SK-N-SH treated with all-trans-retinoic acid at 6 μM for 48 hours (cell line): Measurements from ENCODE around the gene NHLRC2.

Source experiments
- ATAC-seq: fragments of 200-7000 bp; cut with Tn5 transposase; 3 replicates; pipeline ENCODE4 v1.9.1; 2020; ENCODE audit warnings: mild to moderate bottlenecking, moderate library complexity
- BACH2 ChIP-seq: fragments of 250-450 bp; sonication (Bioruptor Pico); IDR thresholded peaks from 2 replicates; pipeline ENCODE4 v1.9.0; 2021; ENCODE audit warnings: mild to moderate bottlenecking, borderline replicate concordance
- CREB5 ChIP-seq: fragments of 250-450 bp; sonication (Bioruptor Pico); IDR thresholded peaks from 2 replicates; pipeline ENCODE4 v1.5.1; 2020; ENCODE audit warnings: low read depth, mild to moderate bottlenecking, moderate library complexity
- CSDC2 ChIP-seq: fragments of 250-450 bp; sonication (Bioruptor Pico); IDR thresholded peaks from 2 replicates; pipeline ENCODE4 v1.5.0; 2020; ENCODE audit warnings: mild to moderate bottlenecking, moderate library complexity
- CSRNP3 ChIP-seq: fragments of 250-450 bp; sonication (Bioruptor Pico); IDR thresholded peaks from 2 replicates; pipeline ENCODE4 v1.5.1; 2021; ENCODE audit warnings: mild to moderate bottlenecking, moderate library complexity
- ESRRG ChIP-seq: fragments of 250-450 bp; sonication (Bioruptor Pico); IDR thresholded peaks from 2 replicates; pipeline ENCODE4 v1.6.1; 2021; ENCODE audit warnings: mild to moderate bottlenecking
- GLIS3 ChIP-seq: fragments of 250-450 bp; sonication (Bioruptor Pico); IDR thresholded peaks from 2 replicates; pipeline ENCODE4 v1.5.0; 2020; ENCODE audit warnings: mild to moderate bottlenecking, moderate library complexity
- ISL1 ChIP-seq: fragments of 250-450 bp; sonication (Bioruptor Pico); IDR thresholded peaks from 2 replicates; pipeline ENCODE4 v2.1.2; 2022; ENCODE audit warnings: mild to moderate bottlenecking, moderate library complexity
- OSR1 ChIP-seq: fragments of 250-450 bp; sonication (Bioruptor Pico); IDR thresholded peaks from 2 replicates; pipeline ENCODE4 v1.8.0; 2022; ENCODE audit warnings: moderate library complexity, mild to moderate bottlenecking, inconsistent platforms
- PATZ1 ChIP-seq: fragments of 250-450 bp; sonication (Bioruptor Pico); IDR thresholded peaks from 2 replicates; pipeline ENCODE4 v1.8.0; 2020; ENCODE audit warnings: mild to moderate bottlenecking, moderate library complexity, borderline replicate concordance
- POU6F1 ChIP-seq: fragments of 250-450 bp; sonication (Bioruptor Pico); IDR thresholded peaks from 2 replicates; pipeline ENCODE4 v1.8.0; 2021; ENCODE audit warnings: low read depth, mild to moderate bottlenecking, moderate library complexity, borderline replicate concordance
- PPARA ChIP-seq: fragments of 250-450 bp; sonication (Bioruptor Pico); IDR thresholded peaks from 2 replicates; pipeline ENCODE4 v1.5.0; 2020; ENCODE audit warnings: mild to moderate bottlenecking, borderline replicate concordance
- RARB ChIP-seq: fragments of 250-450 bp; sonication (Bioruptor Pico); IDR thresholded peaks from 2 replicates; pipeline ENCODE4 v1.8.0; 2021; ENCODE audit warnings: mild to moderate bottlenecking, moderate library complexity
- TCF4 ChIP-seq: fragments of 250-450 bp; sonication (Bioruptor Pico); IDR thresholded peaks from 2 replicates; pipeline ENCODE4 v1.8.0; 2021; ENCODE audit warnings: mild to moderate bottlenecking, moderate library complexity, borderline replicate concordance
- TOX ChIP-seq: fragments of 250-450 bp; sonication (Bioruptor Pico); IDR thresholded peaks from 2 replicates; pipeline ENCODE4 v1.8.0; 2021; ENCODE audit warnings: mild to moderate bottlenecking, moderate library complexity, borderline replicate concordance
- TSHZ2 ChIP-seq: fragments of 250-450 bp; sonication (Bioruptor Pico); IDR thresholded peaks from 2 replicates; pipeline ENCODE4 v1.5.0; 2020; ENCODE audit warnings: mild to moderate bottlenecking, moderate library complexity
- ZC3H10 ChIP-seq: fragments of 250-450 bp; sonication (Bioruptor Pico); IDR thresholded peaks from 2 replicates; pipeline ENCODE4 v1.5.1; 2021; ENCODE audit warnings: mild to moderate bottlenecking, moderate library complexity
- ZFP3 ChIP-seq: fragments of 250-450 bp; sonication (Bioruptor Pico); IDR thresholded peaks from 2 replicates; pipeline ENCODE4 v1.5.0; 2020; ENCODE audit warnings: mild to moderate bottlenecking, moderate library complexity
- ZNF565 ChIP-seq: fragments of 450-650 bp; formaldehyde crosslinking; conservative IDR thresholded peaks from 2 replicates; pipeline ENCODE4 v1.5.0; 2020; ENCODE audit warnings: low read depth, mild to moderate bottlenecking, moderate library complexity
- ZNF70 ChIP-seq: fragments of 450-650 bp; formaldehyde crosslinking; IDR thresholded peaks from 2 replicates; pipeline ENCODE4 v1.5.0; 2020; ENCODE audit warnings: mild to moderate bottlenecking, moderate library complexity

The NHLRC2 gene

GRCh38 chr10:113893570-113893969 lies 39.1 kb downstream of the NHLRC2 start:
- no peak for ATAC-seq
- TF ChIP-seq ZFP3, result no peak
- TF ChIP-seq CREB5, result no peak
- TF ChIP-seq ZNF70 (CRISPR knock-in tag), result no peak
- no peak for TF ChIP-seq ZC3H10
- no peak for TF ChIP-seq TSHZ2
- no peak for TF ChIP-seq RARB (CRISPR knock-in tag)
- TF ChIP-seq CSDC2 (CRISPR knock-in tag), result no peak
- no peak for TF ChIP-seq BACH2 (CRISPR knock-in tag)
- TF ChIP-seq TCF4 (CRISPR knock-in tag), result no peak
- no peak for TF ChIP-seq OSR1
- TF ChIP-seq ISL1, result no peak
- no peak for TF ChIP-seq PPARA (CRISPR knock-in tag)
- no peak for TF ChIP-seq TOX (CRISPR knock-in tag)
- no peak for TF ChIP-seq POU6F1 (CRISPR knock-in tag)
- no peak for TF ChIP-seq ESRRG (CRISPR knock-in tag)
- no peak for TF ChIP-seq ZNF565
- TF ChIP-seq CSRNP3, result no peak
- no peak for TF ChIP-seq PATZ1 (CRISPR knock-in tag)

- TF ChIP-seq ESRRG (CRISPR knock-in tag), result no peak
- no peak for TF ChIP-seq TOX (CRISPR knock-in tag)
- TF ChIP-seq GLIS3 (CRISPR knock-in tag), result no peak
- no peak for TF ChIP-seq CSRNP3
- no peak for TF ChIP-seq PATZ1 (CRISPR knock-in tag)
- ATAC-seq, result no peak
Measured at GRCh38 chr10:113894581-113894980, 40.1 kb downstream of the NHLRC2 start.
